Choroid plexus epithelial cell (primary cell): Measurements from ENCODE around the gene IL23R.
"Not testable (repeated sequence)": the region's sequence is repeated elsewhere in the genome, so short reads cannot be mapped to it uniquely, and the experiment has no call there.

ENCODE experiments used
- DNase-seq: peaks from one replicate; pipeline ENCODE4 v3.0.0-alpha.2; 2010; ENCODE audit warnings: low read depth
- H3K4me3 ChIP-seq: 2 replicates; pipeline ENCODE4 v1.5.1; 2011; ENCODE audit warnings: low read depth, mild to moderate bottlenecking, control low read depth, low read length, moderate library complexity
- TF ChIP-seq, protein P1 (sequence below): conservative IDR thresholded peaks from 2 replicates; pipeline ENCODE4 v1.5.1; 2011; ENCODE audit warnings: low read depth, mild to moderate bottlenecking, control low read depth, inconsistent platforms, low read length, moderate library complexity

IL23R gene

DNA sequence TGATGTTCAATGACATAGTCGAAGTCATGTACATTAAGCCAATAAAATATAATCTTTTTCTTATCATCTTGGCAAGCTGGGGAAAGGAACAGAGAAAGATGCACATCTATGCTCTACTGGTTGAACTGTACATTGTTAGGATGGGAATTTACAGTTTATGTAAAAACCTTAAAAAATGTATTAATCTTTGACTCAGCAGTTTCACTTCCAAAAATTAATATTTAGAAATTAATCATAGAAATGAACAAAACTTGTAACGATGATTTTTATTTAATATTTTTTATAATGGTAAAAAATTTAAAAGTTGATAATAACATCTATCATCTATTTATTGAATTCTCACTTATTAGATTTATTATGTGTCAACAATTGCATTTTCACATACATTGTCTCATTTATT, 25.8 kb upstream of the IL23R start:
- TF ChIP-seq, protein P1, sequence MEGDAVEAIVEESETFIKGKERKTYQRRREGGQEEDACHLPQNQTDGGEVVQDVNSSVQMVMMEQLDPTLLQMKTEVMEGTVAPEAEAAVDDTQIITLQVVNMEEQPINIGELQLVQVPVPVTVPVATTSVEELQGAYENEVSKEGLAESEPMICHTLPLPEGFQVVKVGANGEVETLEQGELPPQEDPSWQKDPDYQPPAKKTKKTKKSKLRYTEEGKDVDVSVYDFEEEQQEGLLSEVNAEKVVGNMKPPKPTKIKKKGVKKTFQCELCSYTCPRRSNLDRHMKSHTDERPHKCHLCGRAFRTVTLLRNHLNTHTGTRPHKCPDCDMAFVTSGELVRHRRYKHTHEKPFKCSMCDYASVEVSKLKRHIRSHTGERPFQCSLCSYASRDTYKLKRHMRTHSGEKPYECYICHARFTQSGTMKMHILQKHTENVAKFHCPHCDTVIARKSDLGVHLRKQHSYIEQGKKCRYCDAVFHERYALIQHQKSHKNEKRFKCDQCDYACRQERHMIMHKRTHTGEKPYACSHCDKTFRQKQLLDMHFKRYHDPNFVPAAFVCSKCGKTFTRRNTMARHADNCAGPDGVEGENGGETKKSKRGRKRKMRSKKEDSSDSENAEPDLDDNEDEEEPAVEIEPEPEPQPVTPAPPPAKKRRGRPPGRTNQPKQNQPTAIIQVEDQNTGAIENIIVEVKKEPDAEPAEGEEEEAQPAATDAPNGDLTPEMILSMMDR, result no peak
- H3K4me3 ChIP-seq, result no peak overlapping the region
- no peak for DNase-seq

DNA sequence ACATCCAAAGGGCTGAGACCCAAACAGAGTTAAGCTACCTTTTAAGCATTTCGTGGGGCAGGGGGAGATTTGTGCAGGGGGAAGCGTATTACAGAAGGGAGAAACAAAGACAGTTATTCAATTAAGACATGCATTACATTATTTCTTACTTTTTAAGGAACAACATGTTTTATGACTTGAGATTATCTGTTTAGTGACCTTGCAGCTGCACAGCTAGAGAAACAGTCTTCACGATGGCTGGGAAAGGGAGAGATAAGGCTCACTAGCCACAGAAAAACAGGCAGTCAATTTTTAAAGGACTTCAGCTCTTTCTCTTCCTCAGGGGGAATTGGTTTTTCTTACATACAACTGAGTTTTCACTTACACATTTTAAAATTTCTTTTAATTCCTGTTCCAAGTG, 24.4 kb upstream of the IL23R start:
- H3K4me3 ChIP-seq, DNase-seq: not testable (repeated sequence)

DNA sequence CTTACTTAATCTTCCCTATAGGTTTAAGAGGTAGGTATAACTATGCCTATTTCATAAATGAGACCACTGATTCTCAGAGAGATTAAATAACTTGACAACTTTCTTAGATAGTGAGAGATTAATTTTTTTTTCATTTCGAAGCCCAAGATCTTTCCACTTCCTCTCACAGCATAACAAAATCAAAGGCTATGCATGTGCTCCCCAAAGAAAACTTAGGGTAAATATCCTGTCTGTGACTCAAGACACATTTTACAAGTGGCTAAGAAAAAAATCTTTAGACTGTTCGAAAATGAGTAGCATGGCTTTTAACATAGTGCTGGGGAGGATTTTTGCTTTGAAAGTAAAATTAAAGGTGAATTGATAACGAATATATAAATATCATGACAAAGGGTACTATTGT, 23.3 kb upstream of the IL23R start:
- TF ChIP-seq, protein P1, result no peak
- no peak for DNase-seq

DNA sequence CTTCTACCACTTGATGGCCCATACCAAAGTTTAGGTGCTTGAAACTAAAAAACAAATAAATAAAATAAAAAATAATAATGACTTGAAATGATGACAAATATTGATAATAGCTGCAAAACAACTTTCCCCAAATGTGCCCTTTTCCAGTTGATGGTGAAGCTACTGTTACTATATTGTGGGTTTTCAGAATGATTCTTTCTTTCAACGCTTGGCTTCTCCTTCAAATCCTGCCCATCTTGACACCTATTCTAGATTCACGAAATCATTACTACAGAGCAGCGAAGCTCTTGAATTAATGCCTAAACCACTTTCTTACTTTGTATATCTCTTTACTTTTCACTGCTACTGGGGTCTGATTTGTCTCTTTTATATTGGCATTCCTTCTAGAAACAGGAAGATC, 22.3 kb upstream of the IL23R start:
- no peak overlapping the region for H3K4me3 ChIP-seq
- TF ChIP-seq, protein P1, result no peak
- DNase-seq, result no peak

More for the DNA sequence above, 23.3 kb upstream of the IL23R start:
- H3K4me3 ChIP-seq, result no peak overlapping the region

DNA sequence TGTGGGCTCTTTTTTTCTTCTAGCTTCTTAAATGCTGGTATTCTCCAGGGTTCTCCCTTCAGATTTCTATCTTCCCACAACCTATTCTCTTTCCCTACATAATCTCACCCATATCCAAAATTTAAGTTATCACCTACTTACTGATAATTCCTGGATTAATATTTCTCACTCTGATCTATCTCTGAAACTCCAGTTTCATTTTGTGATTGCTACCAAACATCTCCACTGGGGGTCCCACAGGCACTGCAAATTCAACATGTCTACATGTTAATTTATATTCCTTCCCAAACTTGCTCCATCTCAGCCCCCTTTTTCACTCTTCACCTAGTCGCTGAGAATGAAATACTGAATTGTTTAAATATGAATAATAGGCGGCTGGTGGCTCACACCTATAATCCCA, 21.6 kb upstream of the IL23R start:
- TF ChIP-seq, protein P1, result peak; percentile 59
- peak; percentile 39 for DNase-seq
- no peak overlapping the region for H3K4me3 ChIP-seq

DNA sequence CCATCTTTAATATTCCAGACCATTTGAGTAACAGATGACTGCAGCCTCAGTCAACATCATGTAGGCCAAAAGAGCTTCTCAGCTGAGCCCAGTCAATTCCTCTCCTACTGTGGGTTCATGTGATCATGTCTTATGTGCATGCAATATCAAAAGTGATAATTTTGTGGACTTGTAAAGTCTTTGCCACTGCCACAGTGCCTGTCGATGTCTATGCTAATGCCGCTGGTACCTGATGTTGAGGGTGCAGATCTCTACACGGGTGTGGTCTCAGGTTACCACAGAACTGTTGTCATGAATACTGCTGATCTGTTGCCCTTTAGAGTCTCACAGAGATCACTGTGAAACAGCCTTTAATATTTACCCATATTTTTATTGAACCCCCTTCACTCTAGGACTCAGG, 20.2 kb upstream of the IL23R start:
- TF ChIP-seq, protein P1, result no peak
- no peak overlapping the region for H3K4me3 ChIP-seq
- DNase-seq, result no peak

DNA sequence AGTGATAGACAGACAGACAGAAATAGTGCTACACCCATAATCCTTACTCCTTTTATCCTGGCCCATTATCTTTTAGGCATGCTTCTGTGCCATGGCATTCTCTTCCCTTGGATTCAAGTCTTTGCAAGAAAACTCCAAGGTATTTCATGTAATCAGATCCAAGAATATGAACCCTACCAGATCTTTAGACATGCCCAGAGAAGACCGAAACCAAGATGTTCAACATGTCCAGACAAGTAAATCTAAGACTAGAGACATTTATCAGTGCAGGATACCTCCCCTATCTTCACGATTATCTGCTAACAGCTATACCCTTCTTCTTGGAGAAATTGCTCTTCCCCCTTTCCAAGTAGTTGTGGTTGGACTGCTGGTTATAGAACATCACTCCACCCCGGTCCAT, 19.7 kb upstream of the IL23R start:
- TF ChIP-seq, protein P1, result no peak
- no peak for DNase-seq
- H3K4me3 ChIP-seq, result no peak overlapping the region

DNA sequence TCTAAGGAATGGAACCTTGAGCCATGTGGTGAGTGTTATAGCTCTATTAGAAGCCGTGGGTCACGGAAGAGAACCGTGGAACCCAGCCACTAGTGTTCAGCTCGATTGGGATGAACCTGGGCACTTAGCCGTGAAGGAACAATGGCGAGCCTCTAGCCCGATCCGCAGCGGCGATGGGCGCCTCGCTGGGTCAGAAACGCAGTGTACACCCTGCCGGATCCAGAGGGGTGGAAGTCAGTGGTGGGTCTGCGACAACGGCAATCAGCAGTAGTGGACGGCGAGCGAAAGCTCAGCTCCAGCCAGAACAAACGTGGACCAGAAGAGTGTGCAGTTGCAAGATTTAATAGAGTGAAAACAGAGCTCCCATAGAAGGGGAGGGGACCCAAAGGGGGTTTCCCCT, 18.3 kb upstream of the IL23R start:
- not testable (repeated sequence) for DNase-seq

More for the DNA sequence above, 18.3 kb upstream of the IL23R start:
- not testable (repeated sequence) for H3K4me3 ChIP-seq
